H9 (cell line): ENCODE data around the gene TH. TPM values are rescaled to one million over a fixed set of nuclear protein-coding genes. Genes with fewer than 3 reads are reported as not detected.

ENCODE experiments used
- DNase-seq: peaks from one replicate; pipeline ENCODE4 v3.0.0-alpha.2; 2017
- H2AFZ ChIP-seq: one replicate; pipeline ENCODE4 v1.6.1; 2013; ENCODE audit warnings: mild to moderate bottlenecking, low read length, control low read depth, moderate library complexity
- H2AK5ac ChIP-seq: 2 replicates; pipeline ENCODE4 v1.6.1; 2013; ENCODE audit warnings: low read length, control low read depth, mixed read lengths; ENCODE audit not compliant: insufficient read length
- H2BK120ac ChIP-seq: one replicate; pipeline ENCODE4 v1.6.1; 2013; ENCODE audit warnings: low read depth, mild to moderate bottlenecking, low read length, control low read depth, inconsistent platforms; ENCODE audit not compliant: poor library complexity, severe bottlenecking
- H2BK12ac ChIP-seq: 2 replicates; pipeline ENCODE4 v1.6.1; 2013; ENCODE audit warnings: low read length, control low read depth, mixed read lengths, low read depth; ENCODE audit not compliant: insufficient read length
- H2BK15ac ChIP-seq: 2 replicates; pipeline ENCODE4 v1.6.1; 2013; ENCODE audit warnings: low read depth, low read length, control low read depth
- H2BK20ac ChIP-seq: one replicate; pipeline ENCODE4 v1.6.1; 2013; ENCODE audit warnings: low read depth, mild to moderate bottlenecking, low read length, control low read depth, inconsistent platforms; ENCODE audit not compliant: poor library complexity, severe bottlenecking
- H2BK5ac ChIP-seq: 2 replicates; pipeline ENCODE4 v1.6.1; 2013; ENCODE audit warnings: low read length, control low read depth, mixed read lengths; ENCODE audit not compliant: insufficient read length
- H3K14ac ChIP-seq: 2 replicates; pipeline ENCODE4 v1.6.1; 2013; ENCODE audit warnings: low read length, control low read depth; ENCODE audit not compliant: insufficient read depth
- H3K18ac ChIP-seq: 2 replicates; pipeline ENCODE4 v1.6.1; 2013; ENCODE audit warnings: low read depth, mild to moderate bottlenecking, mixed read lengths, low read length, control low read depth; ENCODE audit not compliant: insufficient read length
- H3K23ac ChIP-seq: 2 replicates; pipeline ENCODE4 v1.6.1; 2013; ENCODE audit warnings: low read length, control low read depth, mixed read lengths, low read depth; ENCODE audit not compliant: insufficient read length
- H3K23me2 ChIP-seq: 2 replicates; pipeline ENCODE4 v1.6.1; 2013; ENCODE audit warnings: low read depth, mild to moderate bottlenecking, mixed read lengths, low read length, control low read depth; ENCODE audit not compliant: insufficient read length, poor library complexity, severe bottlenecking
- H3K27ac ChIP-seq: 2 replicates; pipeline ENCODE4 v1.5.1; 2013; ENCODE audit warnings: low read length, control low read depth, mixed read lengths, low read depth; ENCODE audit not compliant: insufficient read length
- H3K27me3 ChIP-seq: 2 replicates; pipeline ENCODE4 v1.6.1; 2013; ENCODE audit warnings: low read length, control low read depth, inconsistent platforms; ENCODE audit not compliant: insufficient read depth
- H3K4ac ChIP-seq: 2 replicates; pipeline ENCODE4 v1.6.1; 2013; ENCODE audit warnings: low read depth, mild to moderate bottlenecking, control low read depth, inconsistent platforms, low read length, moderate library complexity
- H3K4me1 ChIP-seq: 2 replicates; pipeline ENCODE4 v1.6.1; 2013; ENCODE audit warnings: low read length, control low read depth, inconsistent platforms; ENCODE audit not compliant: insufficient read depth
- H3K4me2 ChIP-seq: 2 replicates; pipeline ENCODE4 v1.6.1; 2013; ENCODE audit warnings: low read length, control low read depth, mixed read lengths; ENCODE audit not compliant: insufficient read length, insufficient read depth
- H3K56ac ChIP-seq: 2 replicates; pipeline ENCODE4 v1.6.1; 2013; ENCODE audit warnings: low read depth, mild to moderate bottlenecking, mixed read lengths, low read length, control low read depth; ENCODE audit not compliant: insufficient read length
- H3K79me1 ChIP-seq: 2 replicates; pipeline ENCODE4 v1.6.1; 2013; ENCODE audit warnings: low read depth, mild to moderate bottlenecking, moderate library complexity, low read length, control low read depth, inconsistent platforms; ENCODE audit not compliant: insufficient read depth, poor library complexity, severe bottlenecking
- H3K79me2 ChIP-seq: 2 replicates; pipeline ENCODE4 v1.6.1; 2013; ENCODE audit warnings: low read length, control low read depth, inconsistent platforms; ENCODE audit not compliant: insufficient read depth
- H3K9ac ChIP-seq: 2 replicates; pipeline ENCODE4 v1.6.1; 2013; ENCODE audit warnings: low read length, control low read depth, mixed read lengths; ENCODE audit not compliant: insufficient read length; ENCODE audit errors: extremely low read depth
- H3K9me3 ChIP-seq: one replicate; pipeline ENCODE4 v1.6.1; 2013; ENCODE audit warnings: low read depth, low read length, inconsistent platforms; ENCODE audit not compliant: control insufficient read depth
- H3T11ph ChIP-seq: one replicate; pipeline ENCODE4 v1.6.1; 2013; ENCODE audit warnings: mild to moderate bottlenecking, low read length, control low read depth, inconsistent platforms
- H4K20me1 ChIP-seq: one replicate; pipeline ENCODE4 v1.6.1; 2013; ENCODE audit not compliant: control insufficient read depth, insufficient read length, insufficient read depth
- H4K5ac ChIP-seq: 2 replicates; pipeline ENCODE4 v1.6.1; 2013; ENCODE audit warnings: low read depth, mild to moderate bottlenecking, mixed read lengths, low read length, control low read depth; ENCODE audit not compliant: insufficient read length
- H4K8ac ChIP-seq: replicated peaks from 2 replicates; pipeline ENCODE4 v1.6.1; 2013; ENCODE audit warnings: low read length, control low read depth, mixed read lengths, low read depth; ENCODE audit not compliant: insufficient read length
- H4K91ac ChIP-seq: 2 replicates; pipeline ENCODE4 v1.6.1; 2013; ENCODE audit warnings: low read depth, mild to moderate bottlenecking, moderate library complexity, mixed read lengths, low read length, control low read depth; ENCODE audit not compliant: insufficient read length
- H3K27ac Mint-ChIP-seq, 3 experiments: 2 replicates in 2 of 3; 3 replicates in 1 of 3; pipeline ENCODE4 v1.8.0; 2020 to 2021; ENCODE audit warnings: mixed read lengths in 3 of 3, mild to moderate bottlenecking in 1 of 3, moderate library complexity in 1 of 3
- H3K27me3 Mint-ChIP-seq: 2 replicates; pipeline ENCODE4 v1.8.0; 2021; ENCODE audit warnings: low read depth, mild to moderate bottlenecking, moderate library complexity, mixed read lengths
- H3K36me3 Mint-ChIP-seq, 3 experiments: 2 replicates in 2 of 3; 3 replicates in 1 of 3; pipeline ENCODE4 v1.8.0; 2020 to 2021; ENCODE audit warnings: low read depth in 3 of 3, mixed read lengths in 3 of 3; ENCODE audit not compliant: insufficient read depth in 1 of 3
- H3K4me1 Mint-ChIP-seq, 2 experiments: 2 replicates each; pipeline ENCODE4 v1.8.0; 2020; ENCODE audit warnings: mixed read lengths in 2 of 2
- H3K4me3 Mint-ChIP-seq, 2 experiments: 2 replicates in 1 of 2; 3 replicates in 1 of 2; pipeline ENCODE4 v1.8.0; 2020 to 2021; ENCODE audit warnings: mild to moderate bottlenecking in 2 of 2, mixed read lengths in 2 of 2, moderate library complexity in 1 of 2
- H3K9me3 Mint-ChIP-seq, 2 experiments: 2 replicates in 1 of 2; 3 replicates in 1 of 2; pipeline ENCODE4 v1.8.0; 2020; ENCODE audit warnings: mild to moderate bottlenecking in 2 of 2, mixed read lengths in 2 of 2, moderate library complexity in 1 of 2
- WGBS: extraction: QIAGEN DNeasy Blood & Tissue Kit; methylation state at CpG from one replicate; pipeline ENCODE4 v1.1.7; 2013; ENCODE audit warnings: missing lambda C conversion rate, low lambda C conversion rate, mixed read lengths; ENCODE audit not compliant: insufficient read length; ENCODE audit errors: extremely low coverage; 5-methylcytosine and 5-hydroxymethylcytosine counted together
- total RNA-seq: library from RNA; stranded (reverse); gene quantifications from 2 replicates; pipeline ENCODE4 v1.2.1, GENCODE V29; 2021
- TF ChIP-seq, protein P1 (sequence below): fragments of 200-600 bp; sonication (generic); conservative IDR thresholded peaks from 3 replicates; pipeline ENCODE4 v1.8.0; 2021; ENCODE audit warnings: antibody characterized with exemption, mild to moderate bottlenecking

TH gene
- total RNA-seq, 1 experiment from 2014 or later = not detected

DNA sequence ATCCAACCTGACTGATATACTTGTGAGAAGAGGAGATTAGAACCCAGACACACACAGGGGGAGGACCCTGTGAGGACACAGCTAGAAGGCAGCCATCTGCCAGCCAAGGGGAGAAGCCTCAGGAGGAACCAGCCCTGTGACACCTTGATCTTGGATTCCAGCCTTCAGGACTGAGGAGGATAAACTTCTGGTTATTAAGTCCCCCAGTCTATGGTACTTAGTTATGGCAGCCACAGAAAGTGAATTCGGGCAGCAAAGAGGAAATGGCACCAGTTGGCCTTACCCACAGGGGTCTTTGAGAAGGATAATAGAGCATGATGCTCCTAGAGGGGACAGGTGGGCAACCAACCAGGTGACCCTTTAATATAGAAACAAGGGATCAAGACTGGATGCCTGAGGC, 49.4 kb upstream of the TH start:
- Histone ChIP-seq H2AK5ac (no peak overlapping the region), H3K23ac (no peak overlapping the region), H3K4ac (no peak overlapping the region), H2BK15ac (no peak overlapping the region), H2AFZ (no peak overlapping the region), H2BK20ac (no peak overlapping the region), H3K14ac (no peak overlapping the region), H3K4me2 (no peak overlapping the region), H3K23me2 (no peaks in the 10 kb centered on the region), H3K79me1 (no peaks in the 10 kb centered on the region), H3K4me1 (no peaks in the 10 kb centered on the region; the same call in 1 of the 2 replicates), H3K18ac (no peak overlapping the region), H4K5ac (no peak overlapping the region), H3K27me3 (peaks cover 1% of the 10 kb centered on the region; the same call in 1 of the 2 replicates), H3K27ac (no peak overlapping the region), H2BK5ac (no peak overlapping the region), H3T11ph (no peak overlapping the region), H4K20me1 (no peaks in the 10 kb centered on the region), H3K56ac (no peak overlapping the region), H2BK12ac (no peak overlapping the region), H3K79me2 (no peaks in the 10 kb centered on the region), H2BK120ac (no peak overlapping the region), H4K91ac (no peak overlapping the region), H3K9me3 (no peaks in the 10 kb centered on the region), H3K9ac (no peak overlapping the region), H4K8ac (no peak overlapping the region)
- TF ChIP-seq, protein P1, sequence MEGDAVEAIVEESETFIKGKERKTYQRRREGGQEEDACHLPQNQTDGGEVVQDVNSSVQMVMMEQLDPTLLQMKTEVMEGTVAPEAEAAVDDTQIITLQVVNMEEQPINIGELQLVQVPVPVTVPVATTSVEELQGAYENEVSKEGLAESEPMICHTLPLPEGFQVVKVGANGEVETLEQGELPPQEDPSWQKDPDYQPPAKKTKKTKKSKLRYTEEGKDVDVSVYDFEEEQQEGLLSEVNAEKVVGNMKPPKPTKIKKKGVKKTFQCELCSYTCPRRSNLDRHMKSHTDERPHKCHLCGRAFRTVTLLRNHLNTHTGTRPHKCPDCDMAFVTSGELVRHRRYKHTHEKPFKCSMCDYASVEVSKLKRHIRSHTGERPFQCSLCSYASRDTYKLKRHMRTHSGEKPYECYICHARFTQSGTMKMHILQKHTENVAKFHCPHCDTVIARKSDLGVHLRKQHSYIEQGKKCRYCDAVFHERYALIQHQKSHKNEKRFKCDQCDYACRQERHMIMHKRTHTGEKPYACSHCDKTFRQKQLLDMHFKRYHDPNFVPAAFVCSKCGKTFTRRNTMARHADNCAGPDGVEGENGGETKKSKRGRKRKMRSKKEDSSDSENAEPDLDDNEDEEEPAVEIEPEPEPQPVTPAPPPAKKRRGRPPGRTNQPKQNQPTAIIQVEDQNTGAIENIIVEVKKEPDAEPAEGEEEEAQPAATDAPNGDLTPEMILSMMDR = no peak
- Mint-ChIP-seq H3K4me3 (no peak overlapping the region), H3K36me3 (peaks cover 0 to 9% (median 2%) of the 10 kb centered on the region in 3 experiments; a peak in 4 of 7 replicates), H3K27ac (no peak overlapping the region), H3K9me3 (peaks cover 10 to 13% of the 10 kb centered on the region in 2 experiments), H3K27me3 (peaks cover 68% of the 10 kb centered on the region), H3K4me1 (peaks cover 20 to 23% of the 10 kb centered on the region in 2 experiments)
- DNase-seq = no peak
- no CpG with 5 or more reads among the region's 1 CpG for WGBS
